Testis (tissue), 3 donors: ENCODE results near the gene NPL. TPM values are rescaled to one million over a fixed set of nuclear protein-coding genes. Genes with fewer than 3 reads are reported as not detected.

Source experiments
- DNase-seq: peaks from one replicate; pipeline ENCODE4 v3.0.0-alpha.2; 2019
- H3K27ac ChIP-seq, 2 donors: fragments of 200-600 bp; sonication (generic); one replicate each; pipeline ENCODE4 v1.5.1; 2019
- H3K27me3 ChIP-seq: fragments of 200-600 bp; sonication (generic); one replicate; pipeline ENCODE4 v1.5.1; 2019
- H3K36me3 ChIP-seq: fragments of 200-600 bp; sonication (generic); one replicate; pipeline ENCODE4 v1.5.1; 2017; ENCODE audit warnings: low read depth; ENCODE audit errors: missing control alignments
- H3K4me1 ChIP-seq: fragments of 200-600 bp; sonication (generic); one replicate; pipeline ENCODE4 v1.5.1; 2019
- H3K4me3 ChIP-seq, 2 donors: fragments of 200-600 bp; sonication (generic); one replicate each; pipeline ENCODE4 v1.5.1; 2017 to 2019
- H3K9me3 ChIP-seq: fragments of 200-600 bp; sonication (generic); one replicate; pipeline ENCODE4 v1.5.1; 2017
- CTCF ChIP-seq, 3 experiments: fragments of 450-650 bp in 2 of 3; fragments of 200-600 bp in 1 of 3; sonication (generic) in 1 of 3; IDR thresholded peaks; one replicate each; pipeline ENCODE4 v1.5.1; 2016 to 2019; ENCODE audit warnings: antibody characterized with exemption in 3 of 3, mild to moderate bottlenecking in 2 of 3, moderate library complexity in 1 of 3
- POLR2A ChIP-seq: fragments of 450-650 bp; IDR thresholded peaks from one replicate; pipeline ENCODE4 v1.6.1; 2017; ENCODE audit warnings: antibody characterized with exemption, mild to moderate bottlenecking, moderate library complexity
- WGBS, 2 donors: methylation state at CpG; one replicate each; pipeline ENCODE4 v1.1.5; 2018; 5-methylcytosine and 5-hydroxymethylcytosine counted together
- intact Hi-C: fragments of 100-400 bp; cut with DNase I; formaldehyde crosslinking; loops from one replicate; pipeline ENCODE4 v1.15.1; 2023; ENCODE audit warnings: low total_unique reads
- polyA plus RNA-seq: library from polyadenylated mRNA; stranded (reverse); fragments of 350-450 nt; fragmentation: Illumina TruSeq; extraction: RNeasy Lipid Tissue Mini Kit (QIAGEN cat#74804); gene quantifications from one replicate; pipeline ENCODE4 v1.2.3, GENCODE V29; 2014; ENCODE audit warnings: low read depth, low replicate concordance; ENCODE audit not compliant: insufficient read depth
- total RNA-seq, 2 donors: library from RNA; depleted of rRNA; stranded (reverse); fragments of >200 nt; gene quantifications; one replicate each; pipeline ENCODE4 v1.2.3, GENCODE V29; 2016

Gene NPL
- total and polyA plus RNA-seq, 3 donors from 2014 or later = 11.1 to 22.5 (median 21.6) TPM

GRCh38 chr1:182791281-182792179, 2.0 kb downstream of the NPL start:
- Histone ChIP-seq H3K4me3 (no peak overlapping the region), H3K27me3 (no peaks in the 10 kb centered on the region), H3K36me3 (no peaks in the 10 kb centered on the region), H3K4me1 (no peaks in the 10 kb centered on the region), H3K9me3 (no peaks in the 10 kb centered on the region), H3K27ac (no peak overlapping the region)
- intact Hi-C loops = no loop called here
- no peak for DNase-seq
- TF ChIP-seq CTCF (IDR thresholded peaks at IDR 0.05) (no peak), POLR2A (no peak)
- WGBS, 2 donors = 88 to 91% methylated on average over 8 of the region's 8 CpGs

GRCh38 chr1:182794091-182794490, 4.5 kb downstream of the NPL start:
- no peaks in the 10 kb centered on the region for H3K27me3 ChIP-seq
- no peaks in the 10 kb centered on the region for H3K36me3 ChIP-seq
- H3K27ac ChIP-seq = no peak overlapping the region
- H3K9me3 ChIP-seq = no peaks in the 10 kb centered on the region
- 80 to 83% methylated on average over 2 of the region's 2 CpGs for WGBS, 2 donors
- no peaks in the 10 kb centered on the region for H3K4me1 ChIP-seq
- no peak for DNase-seq
- TF ChIP-seq CTCF (IDR thresholded peaks at IDR 0.05) (no peak), POLR2A (no peak)
- no peak overlapping the region for H3K4me3 ChIP-seq
- intact Hi-C loops = no loop called here

- Histone ChIP-seq H3K36me3 (no peaks in the 10 kb centered on the region), H3K27ac (no peak overlapping the region), H3K4me1 (no peaks in the 10 kb centered on the region), H3K27me3 (no peaks in the 10 kb centered on the region), H3K9me3 (no peaks in the 10 kb centered on the region), H3K4me3 (no peak overlapping the region)
- 75 to 86% methylated on average over 3 of the region's 3 CpGs for WGBS, 2 donors
- no peak for TF ChIP-seq CTCF (IDR thresholded peaks at IDR 0.05)
- TF ChIP-seq POLR2A = no peak
- intact Hi-C loops = no loop called here
- DNase-seq = no peak
Observed at GRCh38 chr1:182794676-182795201, 5.2 kb downstream of the NPL start.

- WGBS, 2 donors = 87 to 89% methylated on average over 8 of the region's 8 CpGs
- no peak overlapping the region for H3K4me3 ChIP-seq
- no peaks in the 10 kb centered on the region for H3K36me3 ChIP-seq
- no peaks in the 10 kb centered on the region for H3K27me3 ChIP-seq
- TF ChIP-seq CTCF (IDR thresholded peaks at IDR 0.05) (no peak), POLR2A (no peak)
- intact Hi-C loops = no loop called here
- H3K4me1 ChIP-seq = no peaks in the 10 kb centered on the region
- no peak for DNase-seq
- H3K9me3 ChIP-seq = no peaks in the 10 kb centered on the region
- H3K27ac ChIP-seq = no peak overlapping the region
Observed at GRCh38 chr1:182795563-182796228, 6.1 kb downstream of the NPL start.
